Pons (tissue), 1 donor: Measurements from ENCODE around the gene VRK3.
"Not testable (repeated sequence)": the region's sequence is repeated elsewhere in the genome, so short reads cannot be mapped to it uniquely, and the experiment has no call there.

Experiments
- DNase-seq: peaks from one replicate; pipeline ENCODE4 v3.0.0-alpha.2; 2016; ENCODE audit warnings: low spot score

Gene VRK3

GRCh38 chr19:50025022-50025793, at the start of gene VRK3:
VRK3 (minus strand) TSS chr19:50025372; CDS start chr19:50016162, 9,210 bp downstream.
- DNase-seq = peak; percentile 100

- not testable (repeated sequence) for DNase-seq
Measured at GRCh38 chr19:50068382-50068781, 43.2 kb upstream of the VRK3 start.

GRCh38 chr19:50067575-50067974, 42.4 kb upstream of the VRK3 start:
- DNase-seq = no peak

GRCh38 chr19:50065938-50066337, 40.8 kb upstream of the VRK3 start:
- DNase-seq = no peak

- no peak for DNase-seq
Measured at GRCh38 chr19:50061650-50062049, 36.5 kb upstream of the VRK3 start.

- no peak for DNase-seq
Measured at GRCh38 chr19:50060107-50060506, 34.9 kb upstream of the VRK3 start.

GRCh38 chr19:50059045-50059444, 33.9 kb upstream of the VRK3 start:
- no peak for DNase-seq

- no peak for DNase-seq
Measured at GRCh38 chr19:50058425-50058824, 33.3 kb upstream of the VRK3 start.

GRCh38 chr19:50053119-50053518, 27.9 kb upstream of the VRK3 start:
- DNase-seq = no peak

- no peak for DNase-seq
Measured at GRCh38 chr19:50051964-50052363, 26.8 kb upstream of the VRK3 start.

- DNase-seq = not testable (repeated sequence)
Measured at GRCh38 chr19:50051228-50051895, 26.2 kb upstream of the VRK3 start.

- DNase-seq = peak; percentile 78
Measured at GRCh38 chr19:50050406-50051227, 25.4 kb upstream of the VRK3 start.

GRCh38 chr19:50047671-50048070, 22.5 kb upstream of the VRK3 start:
- no peak for DNase-seq

- peak; percentile 74 for DNase-seq
Measured at GRCh38 chr19:50046649-50047503, 21.7 kb upstream of the VRK3 start.

GRCh38 chr19:50044922-50045321, 19.8 kb upstream of the VRK3 start:
- no peak for DNase-seq

GRCh38 chr19:50043967-50044366, 18.8 kb upstream of the VRK3 start:
- no peak for DNase-seq

GRCh38 chr19:50042363-50043024, 17.3 kb upstream of the VRK3 start:
- DNase-seq = no peak

GRCh38 chr19:50040967-50041366, 15.8 kb upstream of the VRK3 start:
- DNase-seq = no peak

GRCh38 chr19:50039968-50040367, 14.8 kb upstream of the VRK3 start:
- no peak for DNase-seq

GRCh38 chr19:50036908-50037307, 11.7 kb upstream of the VRK3 start:
- no peak for DNase-seq

- DNase-seq = no peak
Measured at GRCh38 chr19:50030937-50031336, 5.8 kb upstream of the VRK3 start.
